22Rv1 (cell line): ENCODE data around the gene STAT1.

ENCODE experiments used
- H3K27ac ChIP-seq: fragments of 450-650 bp; 2 replicates; pipeline ENCODE4 v1.5.1; 2017
- CTCF ChIP-seq: fragments of 450-650 bp; IDR thresholded peaks from 2 replicates; pipeline ENCODE4 v1.5.1; 2017; ENCODE audit warnings: mild to moderate bottlenecking
- ZFX ChIP-seq: fragments of 450-650 bp; IDR thresholded peaks from 2 replicates; pipeline ENCODE4 v1.6.1; 2017; ENCODE audit warnings: antibody characterized with exemption, borderline replicate concordance

The STAT1 gene

GRCh38 chr2:190977505-190977904, 36.5 kb downstream of the STAT1 start:
- no peak for TF ChIP-seq CTCF
- TF ChIP-seq ZFX = no peak
- H3K27ac ChIP-seq = no peak overlapping the region

- TF ChIP-seq CTCF = no peak
- TF ChIP-seq ZFX = no peak
- no peak overlapping the region for H3K27ac ChIP-seq
Measured at GRCh38 chr2:190976521-190976920, 37.5 kb downstream of the STAT1 start.

- H3K27ac ChIP-seq = no peak overlapping the region
- TF ChIP-seq ZFX (no peak), CTCF (no peak)
Measured at GRCh38 chr2:190974629-190975361, 39.2 kb downstream of the STAT1 start.

GRCh38 chr2:190973726-190974628, 40.0 kb downstream of the STAT1 start:
- TF ChIP-seq CTCF (no peak), ZFX (no peak)
- no peak overlapping the region for H3K27ac ChIP-seq

- no peak overlapping the region for H3K27ac ChIP-seq
- TF ChIP-seq CTCF (no peak), ZFX (no peak)
Measured at GRCh38 chr2:190973262-190973661, 40.7 kb downstream of the STAT1 start.

- TF ChIP-seq CTCF = no peak
- TF ChIP-seq ZFX = no peak
- no peak overlapping the region for H3K27ac ChIP-seq
Measured at GRCh38 chr2:190972846-190973245, 41.1 kb downstream of the STAT1 start.

GRCh38 chr2:190972213-190972612, 41.8 kb downstream of the STAT1 start:
- no peak overlapping the region for H3K27ac ChIP-seq
- no peak for TF ChIP-seq CTCF
